Measurements from ENCODE around the gene UQCC2.

GRCh38 chr6:33742092-33742491, 30.6 kb upstream of the UQCC2 start:
- TF ChIP-seq, protein P1, sequence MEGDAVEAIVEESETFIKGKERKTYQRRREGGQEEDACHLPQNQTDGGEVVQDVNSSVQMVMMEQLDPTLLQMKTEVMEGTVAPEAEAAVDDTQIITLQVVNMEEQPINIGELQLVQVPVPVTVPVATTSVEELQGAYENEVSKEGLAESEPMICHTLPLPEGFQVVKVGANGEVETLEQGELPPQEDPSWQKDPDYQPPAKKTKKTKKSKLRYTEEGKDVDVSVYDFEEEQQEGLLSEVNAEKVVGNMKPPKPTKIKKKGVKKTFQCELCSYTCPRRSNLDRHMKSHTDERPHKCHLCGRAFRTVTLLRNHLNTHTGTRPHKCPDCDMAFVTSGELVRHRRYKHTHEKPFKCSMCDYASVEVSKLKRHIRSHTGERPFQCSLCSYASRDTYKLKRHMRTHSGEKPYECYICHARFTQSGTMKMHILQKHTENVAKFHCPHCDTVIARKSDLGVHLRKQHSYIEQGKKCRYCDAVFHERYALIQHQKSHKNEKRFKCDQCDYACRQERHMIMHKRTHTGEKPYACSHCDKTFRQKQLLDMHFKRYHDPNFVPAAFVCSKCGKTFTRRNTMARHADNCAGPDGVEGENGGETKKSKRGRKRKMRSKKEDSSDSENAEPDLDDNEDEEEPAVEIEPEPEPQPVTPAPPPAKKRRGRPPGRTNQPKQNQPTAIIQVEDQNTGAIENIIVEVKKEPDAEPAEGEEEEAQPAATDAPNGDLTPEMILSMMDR (IDR thresholded peaks at IDR 0.05): no peak
- no peak for TF ChIP-seq POLR2A (IDR thresholded peaks at IDR 0.05)
- no peak for TF ChIP-seq POLR2AphosphoS5 (IDR thresholded peaks at IDR 0.05)

All from prostate gland (tissue), 2 donors.